Astrocyte (in vitro differentiated cells and primary cell): ENCODE data around the gene CPLX3. TPM values are rescaled to one million over a fixed set of nuclear protein-coding genes. Genes with fewer than 3 reads are reported as not detected.

Source experiments
- DNase-seq: peaks from one replicate; pipeline ENCODE4 v3.0.0-alpha.2; 2010; ENCODE audit warnings: low read depth
- FAIRE-seq: peaks from 2 replicates; lab custom pipeline; 2011; peaks lifted over from hg19 to GRCh38; lab: Jason Lieb, UNC
- H2AFZ ChIP-seq: 2 replicates; pipeline ENCODE4 v1.6.0; 2012; ENCODE audit warnings: low read depth, low read length, inconsistent platforms
- H3K27ac ChIP-seq: 2 replicates; pipeline ENCODE4 v1.5.1; 2011; ENCODE audit warnings: low read depth, low read length, inconsistent platforms
- H3K27me3 ChIP-seq: 2 replicates; pipeline ENCODE4 v1.6.0; 2011; ENCODE audit warnings: low read length, inconsistent platforms; ENCODE audit not compliant: insufficient read depth
- H3K36me3 ChIP-seq: 2 replicates; pipeline ENCODE4 v1.5.1; 2011; ENCODE audit warnings: low read length, inconsistent platforms; ENCODE audit not compliant: insufficient read depth
- H3K4me1 ChIP-seq: 2 replicates; pipeline ENCODE4 v1.5.1; 2011; ENCODE audit warnings: low read length, inconsistent platforms; ENCODE audit not compliant: insufficient read depth
- H3K4me2 ChIP-seq: 2 replicates; pipeline ENCODE4 v1.6.0; 2012; ENCODE audit warnings: low read length, inconsistent platforms
- H3K4me3 ChIP-seq: 2 replicates; pipeline ENCODE4 v1.5.1; 2011; ENCODE audit warnings: low read depth, mild to moderate bottlenecking, low read length, inconsistent platforms; ENCODE audit not compliant: insufficient read depth
- H3K79me2 ChIP-seq: 2 replicates; pipeline ENCODE4 v1.6.0; 2012; ENCODE audit warnings: mild to moderate bottlenecking, low read length, inconsistent platforms; ENCODE audit not compliant: insufficient read depth
- H3K9ac ChIP-seq: 2 replicates; pipeline ENCODE4 v1.6.0; 2012; ENCODE audit warnings: mild to moderate bottlenecking, low read length, inconsistent platforms
- H3K9me3 ChIP-seq: 2 replicates; pipeline ENCODE4 v1.5.1; 2012; ENCODE audit warnings: low read depth, mild to moderate bottlenecking, low read length, inconsistent platforms; ENCODE audit not compliant: insufficient read depth
- H4K20me1 ChIP-seq: 2 replicates; pipeline ENCODE4 v1.6.0; 2012; ENCODE audit warnings: low read length, inconsistent platforms; ENCODE audit not compliant: insufficient read depth
- H3K27ac Mint-ChIP-seq: one replicate; pipeline ENCODE4 v1.8.0; 2021; ENCODE audit warnings: mild to moderate bottlenecking, mixed read lengths; ENCODE audit not compliant: unreplicated experiment
- H3K27me3 Mint-ChIP-seq: one replicate; pipeline ENCODE4 v1.8.0; 2021; ENCODE audit warnings: low read depth, mixed read lengths; ENCODE audit not compliant: unreplicated experiment
- H3K36me3 Mint-ChIP-seq: one replicate; pipeline ENCODE4 v1.8.0; 2021; ENCODE audit warnings: low read depth, mixed read lengths; ENCODE audit not compliant: unreplicated experiment
- H3K4me1 Mint-ChIP-seq: one replicate; pipeline ENCODE4 v1.8.0; 2021; ENCODE audit warnings: low read depth, mixed read lengths; ENCODE audit not compliant: unreplicated experiment
- H3K4me3 Mint-ChIP-seq: one replicate; pipeline ENCODE4 v1.8.0; 2021; ENCODE audit warnings: mild to moderate bottlenecking, moderate library complexity, mixed read lengths; ENCODE audit not compliant: unreplicated experiment
- H3K9me3 Mint-ChIP-seq: one replicate; pipeline ENCODE4 v1.8.0; 2021; ENCODE audit warnings: mild to moderate bottlenecking, mixed read lengths; ENCODE audit not compliant: unreplicated experiment
- EZH2 ChIP-seq: IDR thresholded peaks from 2 replicates; pipeline ENCODE4 v1.6.1; 2012; ENCODE audit warnings: mild to moderate bottlenecking, low read length, inconsistent platforms; ENCODE audit not compliant: insufficient read depth
- total RNA-seq: library from RNA; stranded (reverse); gene quantifications from 2 replicates; pipeline ENCODE4 v1.2.1, GENCODE V29; 2021
- TF ChIP-seq, protein P1 (sequence below): IDR thresholded peaks from 2 replicates; pipeline ENCODE4 v1.5.1; 2011; ENCODE audit warnings: low read depth, mild to moderate bottlenecking, inconsistent platforms, low read length, moderate library complexity; ENCODE audit not compliant: insufficient read depth

CPLX3 gene
- total RNA-seq, 1 donor from 2014 or later, result not detected

DNA sequence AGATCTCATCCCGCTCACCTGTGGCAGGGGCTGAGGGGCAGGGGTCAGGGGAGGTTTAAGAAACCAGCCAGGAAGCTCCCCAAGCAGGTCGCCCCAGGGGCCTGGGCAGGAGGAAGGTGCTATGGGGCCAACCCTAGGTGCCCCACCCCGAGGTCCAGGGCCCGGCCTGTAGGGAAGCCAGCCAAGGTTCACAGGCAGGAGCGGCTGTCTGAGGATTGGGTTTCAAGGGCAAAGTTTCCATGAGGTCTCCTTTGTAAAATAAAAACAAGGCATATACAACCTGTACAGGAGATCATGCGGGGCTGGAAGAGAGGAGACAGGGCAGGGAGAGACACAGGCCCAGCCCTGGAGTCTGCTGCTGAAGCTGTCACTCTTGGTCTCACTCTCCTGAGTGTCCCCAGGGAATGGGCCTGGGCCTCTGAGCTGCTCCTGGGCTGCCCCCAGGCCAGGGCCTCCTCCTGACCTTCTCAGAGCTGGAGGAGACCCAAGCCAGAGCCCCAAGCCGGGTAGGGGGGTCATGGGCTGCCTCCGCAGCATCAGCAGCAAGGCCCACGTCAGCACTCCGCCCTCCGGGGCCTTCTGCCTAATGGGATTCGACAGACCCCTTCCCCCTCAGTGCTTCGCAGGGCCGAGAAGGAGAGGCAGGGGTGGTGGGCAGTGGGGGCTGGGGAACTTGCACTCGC lies 5.5 kb downstream of the CPLX3 start:
- H3K27ac Mint-ChIP-seq, result no peak overlapping the region
- DNase-seq (no peak), FAIRE-seq (no peak)
- TF ChIP-seq EZH2, result no peak
- TF ChIP-seq, protein P1, sequence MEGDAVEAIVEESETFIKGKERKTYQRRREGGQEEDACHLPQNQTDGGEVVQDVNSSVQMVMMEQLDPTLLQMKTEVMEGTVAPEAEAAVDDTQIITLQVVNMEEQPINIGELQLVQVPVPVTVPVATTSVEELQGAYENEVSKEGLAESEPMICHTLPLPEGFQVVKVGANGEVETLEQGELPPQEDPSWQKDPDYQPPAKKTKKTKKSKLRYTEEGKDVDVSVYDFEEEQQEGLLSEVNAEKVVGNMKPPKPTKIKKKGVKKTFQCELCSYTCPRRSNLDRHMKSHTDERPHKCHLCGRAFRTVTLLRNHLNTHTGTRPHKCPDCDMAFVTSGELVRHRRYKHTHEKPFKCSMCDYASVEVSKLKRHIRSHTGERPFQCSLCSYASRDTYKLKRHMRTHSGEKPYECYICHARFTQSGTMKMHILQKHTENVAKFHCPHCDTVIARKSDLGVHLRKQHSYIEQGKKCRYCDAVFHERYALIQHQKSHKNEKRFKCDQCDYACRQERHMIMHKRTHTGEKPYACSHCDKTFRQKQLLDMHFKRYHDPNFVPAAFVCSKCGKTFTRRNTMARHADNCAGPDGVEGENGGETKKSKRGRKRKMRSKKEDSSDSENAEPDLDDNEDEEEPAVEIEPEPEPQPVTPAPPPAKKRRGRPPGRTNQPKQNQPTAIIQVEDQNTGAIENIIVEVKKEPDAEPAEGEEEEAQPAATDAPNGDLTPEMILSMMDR, result no peak
- H3K9ac ChIP-seq, result no peak overlapping the region
- no peaks in the 10 kb centered on the region for H3K79me2 ChIP-seq
- no peak overlapping the region for H3K4me3 ChIP-seq
- no peak overlapping the region for H3K4me3 Mint-ChIP-seq
- peaks cover 8% of the 10 kb centered on the region for H3K36me3 Mint-ChIP-seq
- no peaks in the 10 kb centered on the region for H3K9me3 Mint-ChIP-seq
- no peaks in the 10 kb centered on the region for H3K4me1 ChIP-seq
- H3K4me2 ChIP-seq, result no peak overlapping the region
- no peak overlapping the region for H3K27ac ChIP-seq
- H3K27me3 Mint-ChIP-seq, result peaks cover 40% of the 10 kb centered on the region
- H2AFZ ChIP-seq, result no peak overlapping the region
- peaks cover 2% of the 10 kb centered on the region for H3K4me1 Mint-ChIP-seq
- no peaks in the 10 kb centered on the region for H3K36me3 ChIP-seq
- H3K9me3 ChIP-seq, result no peaks in the 10 kb centered on the region
- H4K20me1 ChIP-seq, result peaks cover 12% of the 10 kb centered on the region
- H3K27me3 ChIP-seq, result peaks cover 19% of the 10 kb centered on the region

GRCh38 chr15:74832826-74833225 lies 6.4 kb downstream of the CPLX3 start:
- Mint-ChIP-seq H3K9me3 (peaks cover 2% of the 10 kb centered on the region), H3K27me3 (peaks cover 32% of the 10 kb centered on the region), H3K36me3 (peaks cover 8% of the 10 kb centered on the region), H3K4me1 (peaks cover 2% of the 10 kb centered on the region), H3K4me3 (no peak overlapping the region), H3K27ac (no peak overlapping the region)
- TF ChIP-seq, protein P1, result no peak
- TF ChIP-seq EZH2, result no peak
- no peaks in the 10 kb centered on the region for H3K9me3 ChIP-seq
- H4K20me1 ChIP-seq, result peaks cover 12% of the 10 kb centered on the region
- peaks cover 11% of the 10 kb centered on the region for H3K27me3 ChIP-seq
- no peaks in the 10 kb centered on the region for H3K4me1 ChIP-seq
- no peak overlapping the region for H3K27ac ChIP-seq
- no peaks in the 10 kb centered on the region for H3K79me2 ChIP-seq
- H2AFZ ChIP-seq, result no peak overlapping the region
- no peak overlapping the region for H3K4me2 ChIP-seq
- H3K4me3 ChIP-seq, result no peak overlapping the region
- FAIRE-seq (no peak), DNase-seq (no peak)
- no peaks in the 10 kb centered on the region for H3K36me3 ChIP-seq
- no peak overlapping the region for H3K9ac ChIP-seq
